HG02852 (cell line): ENCODE measurements around the gene ADGRA1.
"Not testable (repeated sequence)": the region's sequence is repeated elsewhere in the genome, so short reads cannot be mapped to it uniquely, and the experiment has no call there.

Experiments
- ATAC-seq: cut with Tn5 transposase; IDR thresholded peaks from one replicate; pipeline ENCODE4 v1.9.1; 2021; ENCODE audit warnings: mild to moderate bottlenecking, moderate library complexity; ENCODE audit not compliant: unreplicated experiment

ADGRA1 gene

DNA sequence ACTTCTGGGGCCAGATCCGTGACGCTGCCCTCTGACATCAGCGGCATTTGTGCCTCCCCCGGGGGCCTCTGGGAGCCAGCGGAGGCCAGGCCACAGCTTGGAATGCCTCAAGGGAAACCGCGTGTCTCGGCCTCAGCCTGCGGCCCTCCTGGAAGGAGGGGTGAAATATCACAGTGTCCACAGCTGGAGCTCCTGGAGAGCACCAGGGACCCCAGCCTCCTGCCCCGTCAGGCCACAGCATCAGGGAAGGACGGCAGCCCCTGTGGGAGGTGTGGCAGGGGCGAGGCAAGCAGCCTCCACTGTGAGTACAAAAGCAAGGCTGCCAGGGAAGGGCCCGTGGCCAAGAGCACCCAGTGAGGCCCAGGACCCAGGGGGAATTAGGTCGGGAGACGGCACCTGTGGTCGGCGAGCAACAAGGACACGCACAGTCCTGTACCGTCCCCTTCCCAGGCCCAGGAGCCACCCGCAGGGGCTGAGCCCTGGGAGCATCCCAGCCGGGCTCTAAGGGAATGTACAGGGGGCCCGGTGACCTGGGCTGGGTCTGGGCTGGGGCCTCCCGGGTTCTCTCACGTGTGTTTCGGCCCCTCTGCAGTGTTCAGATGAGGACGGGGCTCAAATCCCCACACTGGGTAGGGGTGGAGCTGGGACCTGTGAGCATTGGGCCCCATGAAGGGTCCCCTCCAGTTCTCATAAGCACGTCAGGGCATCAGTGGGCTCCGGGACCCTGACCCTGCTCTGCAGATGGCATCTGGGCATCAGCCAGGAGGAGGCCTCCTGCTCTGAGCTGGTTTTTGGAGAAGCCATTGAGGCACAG is 53.6 kb downstream of the ADGRA1 start:
- ATAC-seq: no peak

- no peak for ATAC-seq
These were observed 54.2 kb downstream of the ADGRA1 start for GRCh38 chr10:133141958-133142340.

GRCh38 chr10:133142523-133143199 is 54.9 kb downstream of the ADGRA1 start:
- no peak for ATAC-seq

DNA sequence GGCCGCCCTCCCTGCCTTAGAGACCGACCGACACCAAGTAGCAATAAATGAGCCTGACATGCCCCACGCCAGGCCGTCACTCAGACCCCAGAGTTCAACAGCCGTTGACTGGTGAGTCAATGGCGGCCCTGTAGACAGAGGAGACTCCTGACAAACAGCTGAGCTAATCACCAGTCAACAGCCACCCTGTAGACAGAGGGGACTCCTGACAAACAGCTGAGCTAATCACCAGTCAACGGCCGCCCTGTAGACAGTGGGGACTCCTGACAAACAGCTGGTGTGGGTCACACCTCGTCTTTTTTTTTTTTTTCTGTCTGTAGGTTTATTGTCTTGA is 55.4 kb downstream of the ADGRA1 start:
- no peak for ATAC-seq

GRCh38 chr10:133143546-133143945 is 55.8 kb downstream of the ADGRA1 start:
- no peak for ATAC-seq

DNA sequence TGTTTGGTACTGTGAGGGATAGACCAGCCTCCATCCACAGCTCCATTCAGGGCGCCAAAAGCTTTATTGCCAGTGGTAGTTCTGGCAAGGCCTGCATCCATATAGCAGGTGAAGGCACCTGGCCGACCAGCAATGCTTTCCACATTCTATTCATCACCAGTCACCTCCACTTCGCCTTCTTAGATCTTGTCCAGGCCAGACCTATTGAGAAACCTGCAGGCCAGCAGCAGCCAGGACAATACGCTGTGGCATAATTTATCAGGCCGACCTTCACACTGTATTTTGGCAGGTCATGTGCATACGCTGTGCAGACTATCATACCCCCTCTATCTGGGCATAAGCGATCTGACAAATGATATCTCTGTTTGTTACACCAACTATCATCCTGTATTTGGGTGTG is 57.0 kb downstream of the ADGRA1 start:
- ATAC-seq: no peak

- no peak for ATAC-seq
These were observed 62.5 kb downstream of the ADGRA1 start for GRCh38 chr10:133150226-133150625.

DNA sequence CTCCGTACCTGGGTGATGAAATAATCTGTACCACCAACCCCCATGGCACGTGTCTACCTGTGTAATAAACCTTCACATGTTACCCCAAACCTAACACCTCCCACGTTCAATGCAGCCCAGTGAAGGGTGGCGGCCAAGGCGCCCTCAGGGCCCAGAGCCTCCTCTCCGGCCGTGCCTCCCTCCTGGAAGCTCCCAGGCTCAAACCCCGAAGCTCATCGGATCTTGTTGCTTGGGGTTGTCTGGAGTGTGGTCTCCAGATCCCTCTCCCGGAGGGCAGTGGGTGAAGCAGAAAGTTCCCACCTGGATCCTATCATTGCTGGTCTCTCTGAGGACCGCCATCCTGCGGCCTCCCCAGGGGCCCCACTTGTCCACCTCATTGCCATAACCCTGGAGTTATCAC is 62.9 kb downstream of the ADGRA1 start:
- ATAC-seq: no peak

- ATAC-seq: not testable (repeated sequence)
These were observed 63.3 kb downstream of the ADGRA1 start for GRCh38 chr10:133151071-133151470.

DNA sequence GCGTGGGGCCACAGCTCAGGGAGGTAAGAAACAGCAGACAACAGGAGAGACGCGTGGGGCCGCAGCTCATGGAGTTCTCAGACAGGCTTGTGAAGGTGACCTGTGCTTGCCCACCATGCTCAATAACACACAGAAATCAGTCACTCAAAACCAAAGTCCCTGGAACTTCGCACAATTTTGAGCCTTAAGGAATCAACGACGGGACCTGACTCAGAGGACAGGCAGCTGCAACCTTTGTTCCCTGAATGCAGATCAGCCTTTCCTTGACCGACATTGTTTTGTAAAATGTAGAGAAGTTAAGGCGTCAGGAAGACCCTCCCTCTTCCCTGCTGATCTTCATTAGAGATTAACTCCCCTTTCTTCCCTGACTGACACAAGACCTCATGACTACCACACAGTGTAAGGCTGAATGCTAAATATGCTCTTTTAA is 63.8 kb downstream of the ADGRA1 start:
- ATAC-seq: no peak

DNA sequence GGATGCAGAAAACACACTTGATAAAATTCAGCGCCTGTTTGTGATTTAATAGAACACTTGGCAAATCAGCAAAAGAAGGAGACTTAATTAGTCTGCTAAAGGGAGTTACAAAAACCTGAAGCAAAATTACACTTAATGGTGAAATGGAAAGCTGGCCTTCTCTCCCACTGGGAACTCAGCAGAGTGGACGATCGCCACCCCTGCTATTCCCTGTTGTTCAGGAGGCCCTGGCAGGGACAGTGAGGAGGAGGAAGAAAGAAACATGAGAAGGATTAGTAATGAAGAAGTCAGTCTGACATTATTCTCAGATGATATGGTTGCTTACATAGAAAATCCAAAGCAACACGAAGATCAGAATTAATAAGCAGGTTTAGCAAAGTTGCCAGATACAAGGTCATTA is 66.7 kb downstream of the ADGRA1 start:
- no peak for ATAC-seq

GRCh38 chr10:133154996-133155778 is 67.5 kb downstream of the ADGRA1 start:
- no peak for ATAC-seq

GRCh38 chr10:133156674-133157579 is 69.2 kb downstream of the ADGRA1 start:
- ATAC-seq: no peak

DNA sequence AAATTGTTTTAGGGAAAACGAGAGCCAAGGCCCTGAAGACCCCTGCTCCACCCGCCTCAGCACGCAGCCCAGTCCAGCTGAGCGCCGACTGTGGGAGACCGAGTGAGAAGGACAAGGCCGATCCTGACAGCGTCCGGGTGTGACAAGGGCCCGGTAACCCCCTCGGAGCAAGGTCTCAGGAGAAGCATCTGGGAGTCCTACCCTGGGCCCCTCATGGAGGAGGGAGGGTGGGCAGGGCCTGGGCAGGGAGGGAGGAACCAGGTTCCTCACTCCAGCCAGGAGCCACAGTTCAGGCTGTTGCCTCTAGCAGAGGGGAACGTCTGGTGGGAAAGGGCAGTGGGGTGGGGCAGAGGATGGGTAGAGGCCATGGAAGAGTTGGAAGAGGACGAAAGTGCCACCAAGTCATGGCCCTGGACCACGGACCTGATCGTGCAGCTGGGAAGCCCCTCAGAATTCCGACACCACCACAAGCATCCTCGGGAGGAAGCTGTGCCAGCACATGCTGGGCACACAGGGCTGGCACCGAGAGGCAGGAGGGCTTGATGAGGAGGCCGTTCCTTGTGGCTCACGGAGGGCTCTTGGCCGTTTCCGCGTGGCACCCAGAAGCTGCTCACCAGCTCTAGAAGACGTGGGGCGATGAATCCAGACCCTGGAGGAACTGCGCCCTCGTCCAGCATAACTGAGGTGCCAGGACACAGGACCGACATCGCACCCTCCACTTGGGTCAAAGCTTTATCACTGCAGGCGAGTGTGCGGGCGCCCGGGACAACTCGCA is 70.1 kb downstream of the ADGRA1 start:
- ATAC-seq: no peak

DNA sequence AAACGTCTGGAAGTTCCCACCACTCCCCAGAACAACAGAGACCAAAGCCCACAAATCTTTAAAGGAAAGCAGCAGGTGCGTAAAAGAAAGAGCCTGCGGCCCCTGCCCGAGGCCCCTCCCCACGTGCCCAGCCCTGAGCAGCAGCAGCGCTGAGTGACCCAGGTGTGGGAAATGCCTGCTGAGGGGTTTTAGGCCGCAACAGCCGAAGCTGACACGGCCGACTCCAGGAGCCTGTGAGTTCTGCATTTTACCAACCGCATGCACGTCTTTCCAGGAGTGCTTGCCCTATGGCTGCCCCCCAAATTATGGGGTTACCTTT is 70.7 kb downstream of the ADGRA1 start:
- ATAC-seq: no peak

- no peak for ATAC-seq
These were observed 71.3 kb downstream of the ADGRA1 start for GRCh38 chr10:133158756-133159610.

DNA sequence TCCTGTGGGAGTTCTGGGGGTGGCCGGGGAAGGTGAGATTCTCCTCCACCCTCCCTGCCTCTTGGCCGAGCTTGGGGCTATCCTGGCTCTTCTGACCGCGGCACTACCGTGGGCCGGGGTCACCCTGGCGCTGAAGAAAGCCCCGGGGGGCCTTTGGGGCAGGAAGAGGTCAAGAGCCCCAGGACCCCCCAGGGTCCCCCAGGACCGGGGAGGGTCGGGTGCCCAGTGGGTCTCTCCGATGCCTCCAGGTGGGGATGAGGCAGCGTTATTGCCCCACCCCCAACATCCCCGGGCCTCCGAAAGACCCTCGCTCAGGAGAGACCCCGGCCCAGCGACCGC is 71.9 kb downstream of the ADGRA1 start:
- no peak for ATAC-seq

DNA sequence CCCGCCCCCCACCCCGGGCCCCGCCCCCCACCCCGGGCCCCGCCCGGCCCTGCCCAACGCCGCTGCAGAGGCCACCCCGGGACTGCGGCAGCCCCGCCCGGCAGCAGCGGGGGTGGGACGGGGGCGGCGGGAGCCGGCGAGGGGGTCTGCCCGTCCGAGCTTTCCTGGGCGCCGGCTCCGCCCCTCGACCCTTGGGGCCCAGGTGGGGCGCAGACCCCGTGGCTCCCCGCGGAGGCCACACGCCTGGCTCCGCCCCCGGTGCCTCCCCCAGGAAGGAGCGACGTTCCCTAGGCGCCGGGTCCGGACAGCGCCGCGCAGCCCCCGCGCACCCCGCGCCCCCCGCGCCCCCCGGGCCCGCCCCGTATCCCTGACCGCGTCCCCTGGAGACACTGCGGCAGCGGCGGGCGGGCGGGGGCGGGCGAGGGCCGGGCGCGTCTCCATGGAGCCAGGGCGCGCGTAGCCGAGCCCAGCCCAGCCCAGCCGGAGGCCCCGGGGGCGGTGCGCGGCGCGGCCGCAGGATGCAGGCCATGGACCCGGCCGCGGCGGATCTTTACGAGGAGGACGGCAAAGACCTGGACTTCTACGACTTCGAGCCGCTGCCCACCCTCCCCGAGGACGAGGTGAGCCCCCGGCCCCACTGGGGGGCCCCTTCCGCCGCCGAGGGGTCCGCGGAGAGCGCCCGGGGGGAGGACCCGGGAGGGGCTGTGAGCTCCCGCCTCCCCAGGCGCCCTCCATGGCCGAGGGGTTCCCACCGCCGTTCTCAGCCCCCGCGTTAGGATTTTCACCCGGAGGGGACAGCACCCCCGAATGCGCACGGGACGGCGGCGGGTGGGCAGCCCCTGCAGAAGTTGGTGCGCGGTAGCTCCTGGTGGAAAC is 72.5 kb downstream of the ADGRA1 start, which contains the start of gene KNDC1:
KNDC1 (plus strand) TSS at position 270 of the 876 bp plus-strand sequence; CDS start at position 519, 249 bp downstream.
- ATAC-seq: no peak
